Measurements from ENCODE around the gene IMP3. TPM values are rescaled to one million over a fixed set of nuclear protein-coding genes. Genes with fewer than 3 reads are reported as not detected.

IMP3 gene
- polyA plus RNA-seq, 10 donors, result 25.1 to 38.3 (median 31.1) TPM

- DNase-seq, result no peak
Measured at GRCh38 chr15:75674366-75674765, 34.3 kb upstream of the IMP3 start.

- DNase-seq, result peak; percentile 86 to 95 (median 87)
Measured at GRCh38 chr15:75673426-75674235, 33.6 kb upstream of the IMP3 start.

GRCh38 chr15:75672646-75673425, 32.8 kb upstream of the IMP3 start:
- peak; percentile 67 to 87 (median 84) for DNase-seq

GRCh38 chr15:75671730-75672602, 31.9 kb upstream of the IMP3 start:
- DNase-seq, result peak in 1 of 3 donors; percentile 53

DNA sequence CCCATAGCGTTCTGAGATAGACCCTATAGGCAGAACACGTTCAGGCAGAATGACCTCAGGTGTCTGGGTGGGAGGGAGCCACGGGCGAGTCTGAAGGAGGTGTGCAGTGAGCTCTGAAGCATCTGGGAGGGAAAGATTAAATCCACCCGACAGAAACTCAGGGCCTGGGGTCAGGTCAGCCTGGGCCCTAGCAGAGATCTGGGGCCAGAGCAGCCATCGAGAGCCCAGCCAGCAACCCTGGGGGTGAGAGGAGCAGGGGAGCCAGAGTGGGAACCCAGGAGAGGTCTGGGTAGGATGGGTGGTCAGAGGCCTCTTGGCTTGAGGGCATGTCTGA, 29.8 kb upstream of the IMP3 start:
- no peak for DNase-seq

GRCh38 chr15:75669191-75669878, 29.3 kb upstream of the IMP3 start:
- no peak for DNase-seq

GRCh38 chr15:75666823-75667501, 26.9 kb upstream of the IMP3 start:
- peak; percentile 74 to 98 (median 86) for DNase-seq

GRCh38 chr15:75663931-75664421, 24.0 kb upstream of the IMP3 start:
- DNase-seq, result no peak

GRCh38 chr15:75662823-75663519, 22.9 kb upstream of the IMP3 start:
- no peak for DNase-seq

- no peak for DNase-seq
Measured at GRCh38 chr15:75661756-75662140, 21.7 kb upstream of the IMP3 start.

DNA sequence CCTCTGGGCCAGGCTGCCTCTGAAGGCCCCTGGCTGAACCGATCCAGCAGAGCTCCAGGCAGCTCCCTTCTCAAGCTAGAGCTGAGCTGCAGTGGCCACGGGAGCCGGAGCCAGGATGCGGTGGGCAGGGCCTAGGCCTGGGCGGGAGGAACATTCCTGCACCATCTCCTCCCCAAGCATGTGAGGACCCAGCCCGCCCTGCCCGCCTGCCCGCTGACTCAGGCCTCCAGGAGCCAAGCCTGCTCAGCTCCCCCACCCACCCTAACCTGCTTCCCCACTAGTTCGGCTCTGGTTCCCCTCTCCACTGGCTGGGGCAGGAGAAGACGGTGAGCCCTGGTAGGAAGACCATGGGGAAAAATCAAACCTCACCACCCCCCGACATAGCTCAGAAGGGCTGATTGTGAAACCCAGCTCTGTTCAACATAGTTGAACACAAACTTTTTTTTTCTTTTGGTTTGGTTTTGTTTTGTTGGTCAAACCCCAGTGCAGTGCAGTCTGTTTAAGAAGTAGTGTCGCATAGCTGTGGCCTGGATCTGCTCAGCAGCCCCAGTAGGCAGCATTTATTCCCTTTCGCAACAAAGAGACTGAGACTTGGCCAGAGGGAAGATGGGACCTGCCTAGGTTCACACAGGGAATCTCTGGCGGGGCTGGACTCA, 21.2 kb upstream of the IMP3 start:
- DNase-seq, result peak; percentile 73 to 87 (median 85)

GRCh38 chr15:75659928-75660645, 20.1 kb upstream of the IMP3 start:
- no peak for DNase-seq

DNA sequence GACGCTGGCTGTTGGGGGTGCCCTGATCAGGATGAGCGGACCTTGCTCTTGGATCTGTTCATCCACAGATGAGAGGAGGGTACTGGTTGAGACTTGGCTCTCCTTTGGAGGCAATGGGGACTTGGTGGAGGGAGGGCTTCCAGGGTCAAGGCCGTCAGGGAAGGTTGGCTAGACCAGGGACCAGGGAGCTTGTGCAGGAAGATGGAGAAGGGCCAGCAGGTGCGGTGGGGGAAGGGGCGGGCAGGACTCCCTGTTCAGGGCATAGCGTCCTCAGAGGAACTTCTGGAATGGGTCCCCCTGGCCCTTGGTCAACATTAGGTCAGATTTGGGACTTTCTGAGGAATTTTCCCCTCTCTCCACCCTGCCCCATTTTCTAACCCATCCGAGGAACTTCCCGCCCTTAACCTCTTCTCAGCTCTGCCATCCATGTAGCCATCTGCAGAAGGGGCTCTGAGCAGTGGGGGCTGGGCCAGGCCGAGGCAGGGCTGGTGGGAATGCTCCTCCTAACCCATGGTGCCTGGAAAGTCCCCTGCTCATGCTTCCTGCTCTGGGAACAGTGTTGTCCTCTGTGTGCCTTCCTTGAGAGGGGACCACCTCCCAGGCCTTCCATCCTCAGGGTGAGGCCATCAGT, 19.2 kb upstream of the IMP3 start:
- DNase-seq, result no peak

GRCh38 chr15:75656813-75657212, 16.8 kb upstream of the IMP3 start:
- no peak for DNase-seq

- no peak for DNase-seq
Measured at GRCh38 chr15:75656331-75656730, 16.3 kb upstream of the IMP3 start.

DNA sequence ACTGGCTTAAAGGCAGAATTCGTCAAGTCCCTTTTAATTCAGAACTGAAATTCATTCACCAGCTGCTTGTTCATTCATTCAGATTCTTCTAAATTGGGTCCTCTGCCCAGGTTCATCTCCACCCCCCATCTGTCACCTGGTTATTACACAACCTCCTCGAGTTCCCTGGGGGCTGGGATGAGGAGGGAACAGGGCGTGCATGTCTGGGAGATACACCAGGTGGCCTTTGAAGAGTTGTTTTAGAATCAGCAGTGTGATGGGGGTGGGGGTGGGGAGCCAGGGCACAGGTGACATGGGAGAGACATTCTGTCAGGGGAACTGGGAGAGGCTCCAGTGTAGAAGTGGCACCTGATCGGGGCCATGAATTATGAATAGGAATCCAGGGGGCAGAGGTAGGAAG, 15.9 kb upstream of the IMP3 start:
- no peak for DNase-seq

- DNase-seq, result no peak
Measured at GRCh38 chr15:75654201-75654907, 14.3 kb upstream of the IMP3 start.
